Ovary (tissue), 9 donors: Measurements from ENCODE around the gene NFU1. TPM values are rescaled to one million over a fixed set of nuclear protein-coding genes. Genes with fewer than 3 reads are reported as not detected.

Source experiments
- DNase-seq, 5 donors: peaks; one replicate each; pipeline ENCODE4 v3.0.0-alpha.2; 2019 to 2020
- H3K27ac ChIP-seq, 2 donors: fragments of 200-600 bp; one replicate each; pipeline versions ENCODE4 v1.5.1 to v1.8.0; 2019 to 2022
- H3K27me3 ChIP-seq: fragments of 200-600 bp; one replicate; pipeline ENCODE4 v1.8.0; 2022
- H3K36me3 ChIP-seq: fragments of 200-600 bp; sonication (generic); one replicate; pipeline ENCODE4 v1.5.1; 2019
- H3K4me1 ChIP-seq: one replicate; pipeline ENCODE4 v1.8.1; 2013; ENCODE audit warnings: mild to moderate bottlenecking, moderate library complexity; ENCODE audit not compliant: insufficient read depth
- H3K4me3 ChIP-seq: fragments of 200-600 bp; sonication (generic); one replicate; pipeline ENCODE4 v1.5.1; 2017
- H3K9me3 ChIP-seq, 2 donors: fragments of 200-600 bp in 1 of 2; sonication (generic) in 1 of 2; one replicate each; pipeline versions ENCODE4 v1.5.1 to v1.8.1; 2013 to 2019; ENCODE audit warnings: mild to moderate bottlenecking in 1 of 2, moderate library complexity in 1 of 2
- CTCF ChIP-seq, 3 donors: fragments of 450-650 bp in 2 of 3; fragments of 200-600 bp in 1 of 3; IDR thresholded peaks; one replicate each; pipeline versions ENCODE4 v1.5.1 to v1.8.0; 2016 to 2022; ENCODE audit warnings: antibody characterized with exemption in 3 of 3, mild to moderate bottlenecking in 1 of 3
- EP300 ChIP-seq: sonication (generic); formaldehyde crosslinking; IDR thresholded peaks from one replicate; pipeline ENCODE4 v1.6.1; 2017; ENCODE audit warnings: antibody characterized with exemption
- POLR2A ChIP-seq: fragments of 450-650 bp; IDR thresholded peaks from one replicate; pipeline ENCODE4 v1.6.1; 2017; ENCODE audit warnings: antibody characterized with exemption, mild to moderate bottlenecking, moderate library complexity
- WGBS, 3 donors: extraction: QIAGEN DNeasy Blood & Tissue Kit in 1 of 3; methylation state at CpG; one replicate each; pipeline versions ENCODE4 v1.1.5 to v1.1.7; 2013 to 2017; 5-methylcytosine and 5-hydroxymethylcytosine counted together
- intact Hi-C, 4 donors: fragments of 100-400 bp; cut with DNase I; formaldehyde crosslinking; loops; one replicate each; pipeline versions ENCODE4 v1.11.0 to v1.15.1; 2022 to 2023
- polyA plus RNA-seq, 2 donors: library from polyadenylated mRNA; stranded (reverse); fragments of 200-250 nt in 1 of 2; fragments of 350-450 nt in 1 of 2; fragmentation: Illumina TruSeq in 1 of 2; extraction: RNeasy Lipid Tissue Mini Kit (QIAGEN cat#74804) in 1 of 2; gene quantifications; one replicate each; pipeline ENCODE4 v1.2.3, GENCODE V29; 2013 to 2014
- total RNA-seq, 7 donors: library from RNA; depleted of rRNA in 2 of 7; stranded (reverse); fragments of >200 nt in 2 of 7; fragmentation: NEBNext Ultra II Directional in 3 of 7; extraction: Animal tissue kit (Norgen Biotek cat#: 25700) in 3 of 7; gene quantifications; one replicate each; pipeline versions ENCODE4 v1.1.0 to v1.2.4, GENCODE V29; 2016 to 2023
- donor health status: DM: no; HTN: no; CAD: no; lungs with moderate emphysema.
- donor health status: DM: no; HTN: no; CAD: no.
- donor health status: Bipolar disorder and iron deficiency.
- donor health status: DM: yes; HTN: yes; CAD: no.
- donor health status: DM: no; HTN: no; CAD: no.
- donor health status: DM: yes; HTN: yes; CAD: no.

NFU1 gene
- total and polyA plus RNA-seq, 9 donors, result 39.0 to 59.5 (median 48.1) TPM

DNA sequence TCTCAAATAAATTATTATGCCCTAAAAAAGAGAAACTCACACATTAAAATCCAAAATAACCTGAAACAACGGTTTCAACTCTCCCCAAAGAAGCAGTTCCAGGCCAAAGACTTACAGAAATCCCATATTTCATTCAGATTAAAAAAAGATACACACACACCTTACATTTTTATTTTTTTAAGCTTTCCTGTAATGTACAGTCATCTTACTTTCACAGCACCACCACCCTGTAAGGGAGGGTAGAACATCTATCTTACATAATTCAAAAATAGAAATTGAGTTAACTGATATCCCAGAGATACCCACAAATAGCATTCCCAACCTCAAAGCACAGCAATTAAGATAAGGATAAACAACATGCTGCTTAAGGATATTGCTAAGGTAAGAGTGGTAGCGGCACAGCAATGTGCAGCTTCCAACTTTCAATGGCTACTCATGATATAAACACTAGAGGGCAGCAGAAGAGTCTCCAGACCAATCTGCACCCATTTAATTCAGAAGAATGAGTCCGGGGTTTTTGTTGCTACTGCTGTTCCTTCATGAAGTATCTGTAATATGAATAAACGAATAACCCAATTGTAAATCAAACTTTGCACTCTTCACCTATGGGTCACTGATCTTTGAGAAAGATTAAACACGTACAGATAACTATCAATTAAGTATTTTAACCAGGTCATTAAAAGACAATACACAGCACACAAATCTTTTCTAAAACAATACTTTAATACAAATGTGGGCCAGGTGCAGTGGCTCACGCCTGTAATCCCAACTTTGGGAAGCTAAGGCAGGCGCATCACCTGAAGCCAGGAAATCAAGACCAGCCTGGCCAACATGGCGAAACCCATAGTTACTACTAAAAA lies 61.5 kb downstream of the NFU1 start:
- TF ChIP-seq EP300 (no peak), POLR2A (no peak)
- WGBS, 3 donors, result 78 to 80% (median 79%) methylated on average over 8 of the region's 8 CpGs
- H3K9me3 ChIP-seq, result no peaks in the 10 kb centered on the region
- no peak for DNase-seq
- intact Hi-C loops, result no loop called here
- H3K4me3 ChIP-seq, result no peak overlapping the region
- H3K4me1 ChIP-seq, result no peaks in the 10 kb centered on the region
- no peak overlapping the region for H3K27ac ChIP-seq
- H3K27me3 ChIP-seq, result no peaks in the 10 kb centered on the region
- no peaks in the 10 kb centered on the region for H3K36me3 ChIP-seq

GRCh38 chr2:69372767-69373166 lies 64.5 kb downstream of the NFU1 start:
- no peaks in the 10 kb centered on the region for H3K27me3 ChIP-seq
- no peaks in the 10 kb centered on the region for H3K9me3 ChIP-seq
- no peak overlapping the region for H3K4me3 ChIP-seq
- no peaks in the 10 kb centered on the region for H3K4me1 ChIP-seq
- no peak for DNase-seq
- no peak for TF ChIP-seq EP300
- no peak for TF ChIP-seq POLR2A
- no peak for TF ChIP-seq CTCF (IDR thresholded peaks at IDR 0.05)
- intact Hi-C loops, result no loop called here
- no peaks in the 10 kb centered on the region for H3K36me3 ChIP-seq
- H3K27ac ChIP-seq, result no peak overlapping the region

DNA sequence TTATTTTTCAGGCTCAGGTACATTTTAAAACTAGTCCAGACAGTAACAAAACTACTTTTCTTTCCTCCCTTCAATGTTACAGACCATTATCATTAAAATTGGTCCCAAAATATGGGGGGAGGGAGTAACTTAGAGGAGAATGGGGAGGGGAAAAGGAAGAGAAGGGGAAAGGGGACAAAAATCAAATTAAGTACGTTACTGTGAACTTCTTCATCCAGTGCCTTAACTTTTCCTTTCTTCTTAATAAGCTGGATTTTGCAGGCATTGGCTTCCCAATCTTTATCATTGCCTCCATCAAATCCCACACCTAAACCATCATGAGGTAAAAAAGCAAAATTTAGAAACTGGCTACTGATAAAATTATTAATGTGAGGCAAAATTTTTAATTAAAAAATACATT lies 67.4 kb downstream of the NFU1 start:
- Histone ChIP-seq H3K9me3 (no peaks in the 10 kb centered on the region), H3K4me1 (no peaks in the 10 kb centered on the region), H3K4me3 (no peak overlapping the region), H3K27me3 (no peaks in the 10 kb centered on the region), H3K27ac (no peak overlapping the region), H3K36me3 (no peaks in the 10 kb centered on the region)
- DNase-seq, result no peak
- intact Hi-C loops, result no loop called here
- TF ChIP-seq CTCF (IDR thresholded peaks at IDR 0.05), result no peak
- no peak for TF ChIP-seq EP300
- TF ChIP-seq POLR2A, result no peak
- WGBS, 3 donors, result 88 to 93% (median 88%) methylated on average over 1 of the region's 1 CpG

DNA sequence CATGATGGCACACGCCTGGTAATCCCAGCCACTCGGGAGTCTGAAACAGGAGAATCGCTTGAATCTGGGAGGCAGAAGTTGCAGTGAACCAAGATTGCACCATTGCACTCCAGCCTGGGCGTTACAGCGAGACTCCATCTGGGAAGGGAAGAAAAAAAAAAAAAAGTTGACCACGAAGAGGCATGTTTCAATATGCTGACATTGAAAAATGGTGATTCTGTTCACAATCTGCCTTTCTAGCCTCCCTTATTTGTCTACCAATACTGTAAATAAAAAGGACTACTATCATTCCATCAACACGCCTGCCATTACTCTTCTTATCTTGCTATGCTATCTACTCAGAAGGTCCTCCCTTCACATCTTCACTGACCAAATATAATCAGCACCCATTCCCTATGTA lies 68.6 kb downstream of the NFU1 start:
- Histone ChIP-seq H3K36me3 (no peaks in the 10 kb centered on the region), H3K9me3 (no peaks in the 10 kb centered on the region), H3K4me1 (no peaks in the 10 kb centered on the region), H3K4me3 (no peak overlapping the region), H3K27me3 (no peaks in the 10 kb centered on the region), H3K27ac (no peak overlapping the region)
- WGBS, 3 donors, result 93 to 98% (median 97%) methylated on average over 7 of the region's 7 CpGs
- no peak for DNase-seq
- no peak for TF ChIP-seq EP300
- TF ChIP-seq CTCF (IDR thresholded peaks at IDR 0.05), result no peak
- no peak for TF ChIP-seq POLR2A
- intact Hi-C loops, result no loop called here

- Histone ChIP-seq H3K27me3 (no peaks in the 10 kb centered on the region), H3K27ac (no peak overlapping the region), H3K36me3 (no peaks in the 10 kb centered on the region), H3K9me3 (no peaks in the 10 kb centered on the region), H3K4me1 (no peaks in the 10 kb centered on the region), H3K4me3 (no peak overlapping the region)
- no peak for TF ChIP-seq POLR2A
- no peak for TF ChIP-seq EP300
- TF ChIP-seq CTCF (IDR thresholded peaks at IDR 0.05), result no peak
- DNase-seq, result no peak
- intact Hi-C loops, result no loop called here
Observed at GRCh38 chr2:69359371-69359770, 77.9 kb downstream of the NFU1 start.
